Measurements from ENCODE around the gene PCDH7. TPM values are rescaled to one million over a fixed set of nuclear protein-coding genes. Genes with fewer than 3 reads are reported as not detected.

PCDH7 gene
- total and polyA plus RNA-seq, 2 of the 4 experiments (the other 2 are of a cell fraction), result 26.5 to 44.1 TPM

DNA sequence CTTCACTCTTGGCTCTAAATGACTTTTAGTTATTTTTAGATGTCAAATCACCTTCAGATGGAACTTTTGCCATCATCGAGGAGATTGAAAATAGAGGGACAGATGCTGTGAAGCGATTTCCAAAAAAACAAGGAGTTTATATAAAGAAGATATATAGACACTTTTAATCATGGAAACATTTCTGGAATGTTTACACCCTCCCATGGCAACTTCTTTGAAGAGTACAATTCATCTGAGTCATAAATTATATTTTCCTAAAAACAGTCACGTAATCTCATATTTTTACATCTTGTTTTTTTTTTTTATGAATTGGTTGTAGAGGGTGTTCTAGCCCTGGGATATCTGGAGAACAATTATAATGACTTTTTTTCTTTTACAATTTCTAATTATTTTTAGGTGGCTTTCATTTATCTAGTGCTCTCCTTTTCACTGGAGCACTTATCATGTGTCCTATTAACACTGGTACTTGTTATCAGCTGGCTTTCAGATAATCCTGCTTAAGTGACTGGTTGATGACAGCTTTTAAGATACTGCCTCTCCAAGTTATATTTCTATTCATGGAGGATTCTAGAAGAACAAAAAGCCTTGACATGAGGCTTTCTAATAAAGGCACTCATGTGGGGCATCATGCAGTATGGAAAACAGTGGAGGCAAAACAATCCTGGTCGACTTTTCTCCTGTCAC lies 24.9 kb downstream of the PCDH7 start:
- H3K9me3 ChIP-seq (ENCODE audit: control insufficient read depth, insufficient read depth, low read length), result no peaks in the 10 kb centered on the region
- H3K36me3 ChIP-seq (ENCODE audit: control insufficient read depth, insufficient read depth, low read length), result no peaks in the 10 kb centered on the region
- no peak overlapping the region for H3K9ac ChIP-seq (ENCODE audit: low read depth, low read length)
- no TSS peak for BruUV-seq (replicated peaks)
- ATAC-seq (ENCODE audit: low read depth) (peak; percentile 51), DNase-seq (no peak)
- peak overlapping the region; percentile 44; the same call in 1 of the 2 replicates for H3K14ac ChIP-seq (replicated peaks; ENCODE audit: low read depth, low read length)
- H2BK15ac ChIP-seq (ENCODE audit: low read depth, low read length), result no peak overlapping the region
- no peaks in the 10 kb centered on the region; a peak in 1 of 4 replicates for H3K79me1 ChIP-seq (ENCODE audit: low read depth in 1 of 2, low read length in 2 of 2)
- POLR2A ChIA-PET (ENCODE audit: unreplicated experiment), result no interaction called here
- no CpG with 5 or more reads among the region's 4 CpGs for WGBS, 2 experiments (ENCODE audit: extremely low coverage in 2 of 2, insufficient read length in 1 of 2)
- no peak overlapping the region for H3K4me2 ChIP-seq (ENCODE audit: low read depth, low read length)
- no peak overlapping the region for H2AK9ac ChIP-seq (replicated peaks; ENCODE audit: low read depth, low read length, poor library complexity)
- H4K91ac ChIP-seq (ENCODE audit: insufficient read depth, low read depth, low read length), result no peak overlapping the region
- H3K4ac ChIP-seq (ENCODE audit: low read depth, low read length), result no peak overlapping the region
- no peaks in the 10 kb centered on the region; the same call in 1 of the 2 replicates for H3K9me1 ChIP-seq (ENCODE audit: insufficient read depth, low read length)
- no peak overlapping the region for H3K27ac ChIP-seq (ENCODE audit: insufficient read depth, low read length)
- 0 out of 2 replicates have a peak overlapping the region, but pooled peaks have one; percentile 24 for H3K23ac ChIP-seq (ENCODE audit: low read depth, low read length)
- H2BK120ac ChIP-seq (ENCODE audit: low read depth, low read length), result peak overlapping the region; percentile 57
- no peak overlapping the region for H4K5ac ChIP-seq (ENCODE audit: low read depth, low read length)
- CTCF ChIA-PET, result interaction anchor here (0.9 kb wide), 1 partner anchor 14 kb away, joined by 3 read pairs; no protein-coding TSS in a partner anchor
- dilution Hi-C loops (cut with HindIII; ENCODE audit: low sequenced_read_pairs, unreplicated experiment), result no loop called here
- TF ChIP-seq FOS (IDR thresholded peaks at IDR 0.05; ENCODE audit: low read depth, low read length), result no peak
- no peak overlapping the region for H2BK5ac ChIP-seq (ENCODE audit: low read depth, low read length, poor library complexity, severe bottlenecking)
- H3K27me3 ChIP-seq (ENCODE audit: control insufficient read depth, insufficient read depth, low read length), result no peaks in the 10 kb centered on the region
- H3K18ac ChIP-seq (ENCODE audit: low read depth, low read length), result no peak overlapping the region
- 0 out of 2 replicates have a peak overlapping the region, but pooled peaks have one; percentile 34 for H2BK20ac ChIP-seq (ENCODE audit: low read depth, low read length)
- H4K20me1 ChIP-seq (ENCODE audit: insufficient read depth, low read length), result no peaks in the 10 kb centered on the region
- H2AFZ ChIP-seq (replicated peaks; ENCODE audit: low read length, poor library complexity), result no peak overlapping the region
- H4K8ac ChIP-seq (ENCODE audit: low read depth in 2 of 2, low read length in 2 of 2), result peak overlapping the region in 1 of 2 experiments; percentile 6; a peak in 1 of 4 replicates
- no peak overlapping the region for H3K56ac ChIP-seq (ENCODE audit: extremely low read depth, insufficient read depth, low read length)
- H3K4me1 ChIP-seq (ENCODE audit: control insufficient read depth, insufficient read depth, low read length), result peaks cover 2% of the 10 kb centered on the region; the same call in 1 of the 2 replicates
- in situ Hi-C loops (cut with MboI; ENCODE audit: low sequenced_read_pairs), result no loop called here
- no peak overlapping the region for H2AK5ac ChIP-seq (ENCODE audit: low read depth, low read length)
- H3K4me3 ChIP-seq (ENCODE audit: insufficient read depth, low read depth, low read length), result no peak overlapping the region
- intact Hi-C loops (cut with micrococcal nuclease), result no loop called here

Measured in IMR-90 (cell line).